ENCODE measurements around the gene SIX3.

GRCh38 chr2:44980751-44981713 lies 39.5 kb downstream of the SIX3 start:
- TF ChIP-seq POLR2AphosphoS5 (IDR thresholded peaks at IDR 0.05; ENCODE audit: low read depth, low read length) (no peak), POLR2A (IDR thresholded peaks at IDR 0.05; ENCODE audit: low read depth, low read length) (no peak)

All from GM12892 (cell line).